ENCODE data around the gene LSM12.
"Not testable (repeated sequence)": the region's sequence is repeated elsewhere in the genome, so short reads cannot be mapped to it uniquely, and the experiment has no call there.

The LSM12 gene

DNA sequence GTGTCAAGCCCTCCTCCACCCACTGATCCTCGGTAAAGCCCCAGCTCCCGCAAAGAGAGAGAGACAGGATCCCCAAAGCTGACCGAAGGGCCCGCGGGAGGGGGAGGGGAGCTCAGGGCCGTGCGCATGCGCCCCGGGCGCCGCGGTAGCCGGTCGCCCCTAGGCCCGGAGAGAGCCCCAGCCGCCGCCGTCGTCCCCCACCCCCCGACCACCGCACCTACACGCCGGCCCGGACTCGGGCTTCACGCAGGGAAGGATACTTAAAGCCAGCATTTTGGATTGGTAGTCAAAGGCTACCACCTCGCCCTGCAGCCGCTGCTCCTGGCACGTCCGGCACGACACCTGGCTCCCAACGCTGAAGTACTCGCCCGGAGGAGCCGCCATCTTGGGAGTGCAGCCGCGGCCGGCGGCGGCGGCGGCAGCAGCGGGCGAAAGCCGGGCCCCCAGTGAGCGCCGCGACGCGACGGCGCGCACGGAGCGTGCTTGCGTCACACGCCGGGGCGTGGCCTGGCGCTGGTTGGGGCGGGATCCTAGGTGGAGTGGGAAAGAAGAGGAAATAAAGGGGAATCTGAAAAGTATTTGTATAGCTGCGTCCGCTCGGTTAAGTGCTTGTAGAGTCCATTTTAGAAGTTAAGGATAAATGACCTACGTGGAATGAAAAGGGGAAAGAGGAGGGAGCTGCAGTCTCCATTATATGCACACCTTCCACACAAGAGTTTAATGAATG, at the start of gene LSM12:
Gene LSM12 (minus strand): TSS at position 468 of the 727 bp plus-strand sequence. CDS start 84 bp downstream, at position 384.
- peak; percentile 74 to 77 for DNase-seq (ENCODE audit: low read depth in 2 of 2)

DNA sequence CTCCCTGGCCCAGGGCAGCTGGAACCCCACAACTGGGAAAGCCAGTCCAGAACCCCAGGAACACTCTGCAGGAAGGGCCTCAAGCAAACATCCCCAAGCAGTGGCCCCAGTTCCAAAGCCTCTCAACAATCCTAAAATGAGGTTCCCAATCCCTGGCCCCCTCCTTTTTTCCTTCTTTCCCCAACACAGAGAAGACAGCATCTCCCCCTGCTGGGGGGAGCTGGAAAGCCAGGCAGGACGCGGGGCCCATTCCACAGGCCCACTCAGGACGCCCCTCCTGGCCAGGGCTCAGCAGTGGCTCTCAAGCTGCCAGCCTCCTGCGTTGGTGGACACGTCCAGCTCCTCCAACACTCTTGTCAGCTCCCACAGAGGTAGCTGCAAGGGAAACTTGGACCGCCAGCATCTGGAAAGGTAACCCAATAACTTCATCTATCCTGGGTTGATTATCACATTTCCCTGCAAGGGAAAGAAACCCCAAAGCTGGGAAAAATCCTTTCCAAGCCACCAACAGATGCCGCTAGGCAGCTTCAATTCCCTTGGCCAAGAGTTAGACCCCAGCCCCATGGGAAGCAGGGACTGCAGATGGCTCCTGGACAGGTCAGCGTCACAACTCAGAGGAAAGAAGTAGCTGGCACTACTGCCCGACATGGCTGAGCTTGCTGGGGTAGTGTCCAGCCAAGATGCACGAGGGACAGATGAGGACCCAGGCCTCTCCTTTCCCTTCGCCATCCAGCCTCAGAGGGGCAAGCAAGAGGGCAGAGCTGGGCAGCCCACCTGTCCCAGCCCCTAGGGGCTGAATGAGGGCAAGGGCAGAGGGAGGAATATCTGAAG, 49.3 kb upstream of the LSM12 start:
- no peak for DNase-seq (ENCODE audit: low read depth in 2 of 2)

DNA sequence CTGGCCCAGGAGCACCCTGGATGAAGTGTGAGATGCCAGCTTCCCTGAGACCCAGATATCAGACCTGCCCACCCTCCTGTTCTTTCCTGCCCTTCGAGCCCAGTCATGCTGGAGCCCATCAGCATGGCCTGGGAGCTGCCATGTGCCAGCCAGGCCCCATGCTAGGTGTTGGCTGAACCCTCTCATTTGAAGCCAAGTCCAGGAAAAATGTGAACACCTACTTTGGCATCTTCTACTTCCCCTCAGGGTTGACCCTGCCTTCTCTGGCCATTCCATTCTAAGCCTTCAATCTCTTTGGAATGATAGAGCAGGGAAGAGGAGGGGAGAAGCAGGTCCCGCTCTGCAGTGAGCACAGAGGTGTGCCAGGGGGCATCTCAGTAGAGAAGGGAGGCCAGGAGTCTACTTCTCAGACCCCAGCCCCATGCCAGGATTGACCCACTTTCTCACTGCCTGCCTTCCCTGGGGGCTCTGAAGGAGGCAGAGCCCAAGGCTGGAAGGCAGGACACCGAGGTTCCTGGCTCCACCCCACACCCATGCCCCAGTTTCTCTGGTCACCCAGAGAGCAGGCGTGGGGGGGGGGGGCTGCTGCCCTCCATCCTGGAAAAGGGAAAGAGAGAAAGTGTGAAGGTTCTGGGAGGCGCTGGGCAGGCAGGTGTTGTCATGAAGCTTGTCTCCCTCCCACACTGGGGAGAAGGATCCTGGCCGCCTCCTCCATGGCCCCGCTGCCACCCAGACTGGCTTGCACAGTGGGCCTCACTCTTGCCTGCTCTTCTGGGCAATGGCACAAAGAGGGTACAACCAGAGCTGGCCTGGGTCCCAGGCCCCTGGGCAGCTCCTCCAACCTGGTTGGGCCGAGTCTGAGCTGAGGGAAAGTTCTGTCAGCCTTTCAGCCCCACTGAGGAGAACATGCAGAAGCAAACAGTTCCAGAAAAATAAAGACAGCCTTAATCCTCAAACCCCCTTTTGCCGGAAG, 47.7 kb upstream of the LSM12 start:
- no peak for DNase-seq (ENCODE audit: low read depth in 2 of 2)

DNA sequence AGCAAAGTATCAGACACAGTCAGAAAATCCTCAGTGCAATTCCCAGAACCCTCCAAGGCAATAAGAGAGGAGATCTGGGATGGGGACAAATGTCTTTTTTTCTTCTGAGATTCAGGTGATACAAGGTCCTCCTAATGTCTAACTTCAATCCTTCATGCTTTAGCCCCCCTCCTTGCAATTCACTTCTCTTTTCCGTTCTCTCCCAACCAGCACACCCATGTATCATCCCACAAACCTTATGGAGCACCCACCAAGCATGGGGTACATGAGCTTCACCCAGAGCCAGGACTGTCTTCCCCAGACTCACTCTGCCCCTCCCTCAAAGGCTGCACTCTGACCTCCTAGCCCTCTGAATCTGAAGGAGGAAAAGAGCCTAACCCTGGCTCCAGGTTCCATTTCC, 46.9 kb upstream of the LSM12 start:
- no peak for DNase-seq (ENCODE audit: low read depth in 2 of 2)

DNA sequence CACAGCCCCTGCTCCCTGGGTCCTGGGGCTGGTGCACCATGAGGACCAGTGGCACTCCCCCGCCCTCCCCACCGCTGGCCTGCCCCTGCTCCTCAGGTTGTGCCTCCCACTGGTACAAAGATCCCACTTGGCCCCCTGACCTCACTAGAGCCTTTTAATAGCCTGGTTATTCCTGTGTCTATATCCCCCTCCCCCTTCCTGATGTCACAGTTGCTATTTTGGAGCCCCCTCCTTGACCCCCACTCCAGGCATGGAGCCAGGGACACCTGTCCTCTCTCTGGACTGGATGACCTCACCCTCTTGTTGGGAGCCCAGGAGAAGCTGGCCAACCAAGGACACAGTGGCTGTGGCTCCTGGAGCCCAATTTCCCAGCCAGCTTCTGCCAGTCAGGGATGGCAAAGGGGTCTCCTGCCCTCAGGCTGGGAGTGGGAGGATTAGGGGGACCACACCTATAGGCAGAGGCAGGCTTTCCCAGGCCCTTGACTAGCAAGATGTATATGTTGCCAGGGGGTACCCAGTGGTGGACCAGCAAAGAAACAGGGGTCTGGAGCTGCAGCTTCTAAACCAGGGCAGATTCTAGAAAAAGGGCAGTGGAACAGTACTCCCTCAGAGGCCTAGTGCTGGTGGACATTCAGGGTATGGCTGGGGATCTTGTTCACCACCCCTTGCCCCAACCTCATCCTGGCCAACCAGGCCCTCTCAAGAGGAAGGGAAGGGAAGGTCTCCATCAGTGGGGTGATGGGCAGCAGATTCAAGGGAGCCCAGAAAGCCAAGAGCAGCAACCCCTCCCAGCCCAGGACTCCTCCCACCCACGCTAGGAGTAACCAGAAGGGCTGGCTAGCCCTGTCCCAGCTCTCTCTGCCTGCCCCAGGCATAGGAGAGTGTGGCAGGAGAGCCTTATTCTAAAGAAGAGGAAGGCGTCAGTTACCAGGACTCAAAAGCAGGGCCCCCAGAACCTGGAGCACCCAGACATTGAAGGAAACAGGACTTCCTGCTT, 46.1 kb upstream of the LSM12 start:
- no peak for DNase-seq (ENCODE audit: low read depth in 2 of 2)

DNA sequence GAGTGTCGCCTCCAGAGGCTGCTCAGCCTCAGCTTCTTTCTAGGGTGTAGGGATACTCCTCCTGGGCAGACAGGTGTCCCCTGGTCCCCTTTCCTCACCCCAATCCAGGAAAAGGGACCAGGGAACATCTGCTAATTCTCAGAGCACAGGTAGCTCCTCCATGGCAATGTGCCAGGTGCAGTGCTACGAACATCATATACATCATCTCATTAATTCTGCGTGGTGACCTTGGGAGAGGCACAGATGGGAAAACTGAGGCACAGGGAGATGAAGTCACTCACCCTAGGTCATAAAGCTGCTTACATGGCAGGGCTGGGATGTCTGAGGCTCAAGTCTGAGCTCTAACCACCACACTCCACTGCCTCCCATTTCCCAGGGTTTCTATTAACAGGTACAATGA, 45.3 kb upstream of the LSM12 start:
- DNase-seq (ENCODE audit: low read depth in 2 of 2): no peak

DNA sequence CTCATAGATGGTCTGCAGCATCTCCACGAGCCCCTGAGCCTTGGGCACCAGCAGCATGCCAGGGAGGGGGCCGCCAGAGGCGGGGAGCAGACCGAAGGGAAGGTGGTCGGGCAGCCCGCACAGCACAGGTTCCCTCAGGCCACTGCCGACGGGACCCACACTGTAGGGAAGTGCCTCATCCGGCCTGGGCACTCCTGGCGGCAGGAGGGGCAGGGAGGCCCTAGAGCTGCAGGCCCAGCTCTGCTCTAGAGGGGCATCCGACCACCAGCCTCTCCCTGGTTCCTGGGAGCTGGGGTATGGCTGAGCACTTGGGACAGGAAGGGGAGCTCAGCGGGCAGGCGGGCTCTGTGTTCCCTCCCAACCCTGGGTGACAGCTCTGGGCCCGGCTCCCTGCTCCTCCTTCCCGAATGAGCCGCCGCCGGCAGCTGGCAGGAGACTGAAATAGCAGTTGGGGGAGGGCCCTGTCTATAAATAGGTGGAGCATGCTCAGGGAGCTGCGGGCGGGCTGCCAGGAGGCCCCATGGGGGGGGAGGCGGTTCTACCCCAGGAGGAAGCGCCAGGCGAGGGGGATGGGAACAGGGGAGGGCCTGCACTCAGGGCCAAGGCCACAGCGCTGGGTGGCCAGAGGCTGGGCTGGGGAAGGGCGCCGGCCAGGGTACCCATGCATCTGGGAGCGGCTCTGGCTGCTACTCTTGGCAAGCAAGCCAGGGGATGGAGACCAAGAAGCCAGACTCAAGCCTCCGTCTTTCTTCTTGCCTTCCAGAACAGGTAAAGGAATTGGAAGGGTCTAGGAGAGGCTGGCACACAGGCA, 44.6 kb upstream of the LSM12 start:
- peak; percentile 15 to 21 for DNase-seq (ENCODE audit: low read depth in 2 of 2)

DNA sequence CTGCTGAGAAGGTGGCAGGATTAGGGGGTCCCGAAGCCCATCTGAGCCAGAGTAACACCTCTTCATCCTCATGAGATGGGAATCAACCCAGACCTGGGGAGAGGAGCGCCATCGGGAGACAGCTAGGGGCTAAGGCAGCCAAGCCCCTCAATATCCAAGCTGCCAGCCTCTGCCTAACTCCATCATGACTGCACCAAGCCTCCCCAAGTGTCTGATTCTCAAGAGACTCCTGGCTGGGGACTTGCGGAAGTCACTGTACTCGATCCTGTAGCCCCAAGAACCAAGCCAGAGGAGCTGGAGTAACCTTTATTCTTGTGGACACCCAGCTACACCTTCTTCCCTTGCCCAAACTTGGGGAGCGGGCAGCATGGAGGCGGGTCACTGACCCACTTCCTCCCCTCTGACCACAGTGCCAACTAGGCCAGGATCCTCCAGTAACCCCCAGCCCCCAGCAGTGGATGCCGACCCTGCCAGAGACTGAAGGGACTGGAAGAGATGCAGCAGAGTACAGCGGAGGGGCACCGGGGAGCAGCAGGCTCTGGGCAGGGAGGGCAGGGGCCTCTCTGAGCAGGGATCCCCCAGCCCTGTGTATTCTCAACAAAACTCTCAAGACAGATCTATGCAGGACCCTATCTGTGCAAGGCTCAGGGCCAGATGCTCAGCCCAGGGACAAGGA, 43.7 kb upstream of the LSM12 start:
- DNase-seq (ENCODE audit: low read depth in 2 of 2): no peak

DNA sequence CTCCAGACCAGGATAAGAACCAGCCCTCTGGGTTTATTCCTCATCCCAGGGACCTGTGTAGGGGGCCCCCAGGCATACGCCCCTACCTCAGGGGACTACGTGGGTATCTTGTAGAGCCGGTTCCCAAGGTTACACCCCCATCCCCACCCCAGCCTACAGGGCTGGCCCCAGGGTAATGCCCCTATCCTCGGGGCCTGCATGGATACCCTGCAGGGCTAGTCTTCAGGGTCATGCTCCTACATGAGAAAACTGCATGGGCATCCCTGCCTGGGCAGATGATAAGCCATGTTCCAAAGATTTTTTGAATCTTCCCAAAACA, 42.8 kb upstream of the LSM12 start:
- DNase-seq (ENCODE audit: low read depth in 2 of 2): no peak

DNA sequence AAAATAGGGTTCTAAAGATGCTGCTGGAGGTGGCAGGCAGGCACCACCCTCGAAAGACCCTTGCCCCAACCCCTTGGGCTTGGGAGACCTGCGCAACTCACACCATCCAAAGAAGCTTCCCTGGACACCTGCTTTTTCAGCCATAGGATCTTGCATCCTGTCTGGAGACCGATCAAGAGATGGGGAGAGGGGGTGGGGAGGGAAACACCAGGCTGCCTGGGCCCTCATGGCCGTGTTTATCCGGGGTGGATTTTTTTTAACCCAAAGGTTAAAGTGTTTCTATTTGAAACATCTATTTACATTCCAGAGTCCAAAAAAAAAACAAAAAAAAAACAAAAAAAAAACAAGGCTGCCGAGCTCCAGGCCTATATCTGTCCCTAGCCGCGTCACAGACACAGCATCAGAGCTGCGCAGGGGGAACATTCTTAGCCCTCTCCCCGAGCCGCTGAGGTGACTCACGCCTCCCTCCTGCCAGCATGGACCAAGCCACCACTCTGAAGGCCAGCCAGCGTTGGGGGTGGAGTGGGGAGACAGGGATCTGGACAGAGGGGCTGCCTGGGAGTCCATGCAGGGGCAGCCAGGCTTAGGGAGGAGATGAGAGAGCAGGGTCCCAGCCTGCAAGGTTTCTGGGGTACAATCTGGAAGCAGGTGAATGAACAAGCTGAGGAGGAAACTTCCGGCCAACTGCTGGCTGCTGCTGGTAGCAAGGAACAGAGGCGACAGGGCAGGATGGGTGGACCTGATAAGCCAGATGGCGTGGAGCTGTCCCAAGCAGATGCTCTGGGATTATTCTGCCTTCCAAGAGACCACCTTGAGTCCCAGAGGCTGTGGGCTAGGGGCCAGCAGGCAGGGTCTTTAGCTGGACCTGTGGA, 42.2 kb upstream of the LSM12 start:
- no peak for DNase-seq (ENCODE audit: low read depth in 2 of 2)

DNA sequence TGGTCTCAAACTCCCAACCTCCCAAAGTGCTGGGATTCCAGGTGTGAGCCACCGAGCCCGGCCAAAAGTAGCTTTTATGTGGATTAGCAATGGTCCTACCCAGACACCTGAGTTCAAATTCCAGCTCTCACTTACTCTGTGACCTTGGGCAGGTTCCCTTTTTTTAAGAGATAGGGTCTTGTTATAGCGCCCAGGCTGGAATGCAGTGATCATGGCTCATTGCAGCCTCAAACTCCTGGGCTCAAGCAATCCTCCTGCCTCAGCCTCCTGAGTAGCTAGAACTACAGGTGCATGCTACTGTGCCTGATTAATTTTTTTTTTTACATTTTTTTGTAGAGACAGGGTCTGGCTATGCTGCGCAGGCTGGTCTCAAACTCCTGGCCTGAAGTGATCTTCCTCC, 40.3 kb upstream of the LSM12 start:
- no peak for DNase-seq (ENCODE audit: low read depth in 2 of 2)

DNA sequence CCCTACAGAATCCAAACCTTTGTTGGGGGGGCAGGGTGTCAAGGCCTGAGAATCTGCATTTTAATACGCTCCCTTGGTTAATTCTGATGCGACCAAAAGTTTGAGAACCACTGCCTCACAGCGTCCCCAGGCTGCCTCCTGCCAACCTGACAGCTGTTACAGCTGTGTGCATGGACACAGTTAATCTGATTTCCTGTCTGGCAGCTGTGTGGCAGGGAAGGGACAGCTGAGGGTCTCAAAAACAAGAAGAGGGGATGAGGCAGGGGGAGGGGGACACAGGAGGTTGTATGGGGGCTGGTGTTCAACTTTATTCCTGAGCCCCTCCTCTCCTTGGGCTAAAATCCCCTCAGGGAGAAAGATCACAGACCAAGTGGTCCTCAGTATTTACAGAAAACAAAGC, 39.5 kb upstream of the LSM12 start:
- no peak for DNase-seq (ENCODE audit: low read depth in 2 of 2)

DNA sequence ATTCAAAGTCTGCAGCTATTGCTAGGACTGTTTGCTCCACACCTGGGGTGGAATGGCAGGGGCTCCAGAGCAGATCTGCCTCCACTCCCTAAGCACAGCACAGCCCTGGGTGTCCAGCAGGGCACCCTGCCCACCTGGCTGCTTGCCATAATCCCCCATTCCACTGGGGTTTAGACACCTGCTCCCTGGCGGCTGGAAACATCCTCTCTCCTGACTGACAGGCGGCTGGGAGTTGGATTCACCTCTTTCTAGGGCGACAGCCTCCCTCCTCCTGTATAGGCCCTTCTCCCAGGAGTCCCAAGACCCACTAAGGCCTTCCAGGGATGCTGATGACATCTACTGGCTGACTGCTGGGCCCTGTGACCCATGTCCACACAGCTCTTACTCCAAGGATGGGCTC, 39.0 kb upstream of the LSM12 start:
- DNase-seq (ENCODE audit: low read depth in 2 of 2): no peak

DNA sequence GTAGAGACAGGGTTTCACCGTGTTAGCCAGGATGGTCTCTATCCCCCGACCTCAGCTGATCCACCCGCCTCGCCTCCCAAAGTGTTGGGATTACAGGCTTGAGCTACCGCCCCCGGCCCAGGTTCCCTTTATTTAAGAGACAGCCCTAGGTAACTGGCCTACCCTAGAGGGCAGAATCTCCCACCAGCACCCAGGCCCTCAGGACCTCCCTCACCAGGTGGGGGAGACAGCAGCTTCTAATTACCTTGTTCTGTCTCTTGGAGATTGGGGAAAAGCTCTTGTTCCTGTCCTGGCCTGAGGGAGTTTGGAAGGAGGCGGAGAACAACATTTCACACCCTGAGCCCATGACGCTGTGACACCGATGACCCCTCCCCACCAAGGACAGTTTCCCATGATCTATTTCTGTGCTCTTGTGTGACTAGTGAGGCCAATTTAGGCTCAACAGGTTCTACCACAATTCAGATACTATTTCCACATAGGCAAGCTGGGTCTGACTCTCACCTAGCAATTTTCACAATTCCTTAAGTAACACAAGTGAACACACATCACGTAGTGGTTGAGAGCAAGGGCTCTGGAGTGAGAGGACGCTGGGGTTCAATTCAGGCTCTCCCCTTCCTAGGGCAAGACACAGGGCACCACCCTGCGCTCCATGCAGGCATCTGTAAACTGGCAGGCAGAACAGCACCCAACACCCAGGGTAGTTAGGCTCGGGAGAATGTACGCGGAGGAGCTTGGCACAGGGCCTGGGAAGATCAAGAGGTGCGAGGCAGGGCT, 36.6 kb upstream of the LSM12 start:
- DNase-seq (ENCODE audit: low read depth in 2 of 2): no peak

DNA sequence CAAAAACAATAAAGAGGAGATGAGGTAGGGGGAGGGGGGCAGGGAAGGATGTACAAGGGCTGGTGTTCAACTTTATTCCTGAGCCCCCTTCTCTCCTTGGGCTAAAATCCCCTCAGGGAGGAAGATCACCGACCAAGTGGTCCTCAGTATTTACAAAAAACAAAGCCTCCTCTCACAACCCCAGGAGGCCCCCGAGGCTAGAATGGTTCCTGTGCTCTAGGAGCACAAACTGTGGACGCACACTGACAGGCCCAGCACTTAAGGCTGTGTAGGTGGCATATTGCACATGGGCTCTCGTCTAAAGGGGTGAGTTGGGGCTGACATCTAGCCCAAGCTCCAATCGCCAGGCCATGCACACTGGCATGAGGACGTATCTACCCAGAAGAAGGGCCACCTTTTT, 35.4 kb upstream of the LSM12 start:
- DNase-seq (ENCODE audit: low read depth in 2 of 2): not testable (repeated sequence)

DNA sequence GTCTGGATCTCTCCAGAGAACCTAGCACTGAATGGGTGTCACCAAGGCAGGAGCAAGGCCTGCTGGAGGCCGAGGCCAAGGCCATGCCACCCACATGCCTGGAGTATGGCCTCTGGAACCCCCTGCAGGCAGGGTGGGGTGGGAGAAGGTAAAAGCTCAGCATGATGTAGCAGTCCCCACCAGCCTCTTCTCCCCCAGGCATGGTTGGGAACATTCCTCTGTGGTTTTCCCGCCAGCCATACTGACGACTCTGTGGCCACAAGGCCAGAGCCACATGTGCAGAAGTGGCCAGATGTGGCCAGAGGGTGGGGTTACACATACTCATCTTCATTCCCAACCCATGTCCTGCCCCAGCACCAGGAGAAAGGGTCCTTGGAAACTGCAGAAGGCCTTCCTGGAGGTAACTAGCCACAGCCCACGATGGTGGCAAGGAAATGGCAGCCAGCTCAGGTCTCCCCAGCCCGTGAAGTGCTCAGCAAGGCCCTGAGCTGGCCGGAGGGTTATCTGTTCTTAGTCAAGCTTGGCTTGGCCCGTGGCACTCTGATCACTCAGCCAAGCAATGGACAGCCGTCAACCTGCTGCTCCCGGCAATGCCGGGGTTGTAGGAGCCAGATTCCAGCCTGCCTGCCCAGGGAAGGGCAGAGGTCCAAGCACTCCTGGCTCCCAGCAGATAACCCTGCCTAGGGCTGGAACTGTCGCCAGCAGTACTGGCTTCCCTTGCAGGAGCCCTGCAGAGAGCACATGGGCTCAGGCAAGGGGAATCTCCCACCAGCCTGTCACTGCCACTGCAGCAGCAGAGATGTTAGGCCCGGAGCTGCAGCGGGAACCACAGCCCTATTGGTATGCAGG, 30.9 kb upstream of the LSM12 start:
- DNase-seq (ENCODE audit: low read depth in 2 of 2): no peak
